NCI-H774 (cell line): ENCODE measurements around the gene EPB41L4B.

Experiments
- DNase-seq: peaks from one replicate; lab custom pipeline; 2025; lab: John Stamatoyannopoulos, UW

The EPB41L4B gene

DNA sequence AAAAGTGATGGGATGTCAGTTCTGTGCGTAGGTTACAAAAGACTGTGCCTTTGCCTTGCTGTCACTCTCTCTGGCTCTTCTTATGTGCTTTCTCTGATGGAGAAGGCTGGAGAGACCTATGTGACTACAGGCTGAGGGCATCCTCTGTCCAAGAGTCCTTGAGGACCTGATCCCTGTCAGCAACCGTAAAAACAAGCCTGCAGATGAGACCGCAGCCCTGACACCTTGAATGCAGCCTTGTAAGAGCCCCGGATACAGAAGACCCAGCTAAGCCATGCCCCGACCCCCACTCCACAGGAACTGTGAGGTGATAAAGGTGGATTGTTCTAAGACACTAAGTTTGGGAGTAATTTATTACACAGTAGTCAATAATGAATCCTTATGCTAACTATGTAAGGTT is 121.2 kb downstream of the EPB41L4B start:
- no peak for DNase-seq

DNA sequence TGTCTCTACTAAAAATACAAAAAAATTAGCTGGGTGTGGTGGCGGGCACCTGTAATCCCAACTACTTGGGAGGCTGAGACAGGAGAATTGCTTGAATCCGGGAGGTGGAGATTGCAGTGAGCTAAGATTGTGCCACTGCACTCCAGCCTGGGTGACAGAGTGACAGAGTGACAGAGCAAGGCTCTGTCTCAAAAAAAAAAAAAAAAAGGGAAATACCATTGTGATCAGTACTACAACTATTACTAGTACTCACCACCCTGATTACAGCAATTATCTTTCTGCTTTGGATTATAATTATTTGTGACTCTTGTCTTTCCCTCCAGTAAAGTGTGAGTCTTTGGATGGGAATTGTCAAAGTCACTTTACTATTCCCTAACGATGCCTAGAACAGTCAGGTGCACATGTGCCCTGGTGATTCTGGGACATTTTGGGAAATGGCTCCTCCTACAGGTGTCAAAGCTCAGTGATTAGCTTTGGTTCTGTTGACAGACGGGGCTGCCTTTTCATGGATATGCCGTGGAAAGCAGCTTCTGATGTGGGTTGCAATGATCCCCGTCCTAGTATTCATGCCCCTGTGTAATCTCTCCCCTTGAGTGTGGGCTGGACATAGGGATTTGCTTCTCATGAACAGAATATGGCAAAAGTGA is 122.0 kb downstream of the EPB41L4B start:
- no peak for DNase-seq

DNA sequence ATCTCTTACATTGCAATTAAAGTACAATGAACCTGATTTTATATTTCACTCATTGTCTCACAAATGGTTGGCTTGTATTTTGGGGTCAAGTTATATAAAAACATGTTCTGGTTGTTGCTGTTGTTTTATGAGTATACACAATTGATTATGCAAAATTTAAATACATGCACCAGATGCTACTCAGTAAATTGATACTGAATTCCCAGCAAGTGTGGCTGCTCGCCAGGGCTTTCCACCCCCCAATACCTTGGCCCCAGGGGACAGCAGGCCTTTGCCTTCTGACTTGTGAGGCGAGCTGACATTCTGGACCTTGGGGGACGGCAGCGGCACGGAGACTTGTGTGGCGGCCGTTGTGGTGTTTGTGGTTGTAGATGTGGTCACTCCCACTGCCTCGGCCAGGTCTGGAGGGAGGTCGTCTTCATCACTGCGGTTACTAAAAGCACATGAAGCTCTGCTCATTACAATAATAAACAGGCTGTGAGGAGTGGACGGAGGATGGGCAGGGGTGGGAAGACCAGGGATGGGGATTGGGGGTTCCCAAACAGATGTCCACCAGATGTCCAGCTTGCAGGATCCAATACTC is 126.8 kb downstream of the EPB41L4B start:
- DNase-seq, result no peak

DNA sequence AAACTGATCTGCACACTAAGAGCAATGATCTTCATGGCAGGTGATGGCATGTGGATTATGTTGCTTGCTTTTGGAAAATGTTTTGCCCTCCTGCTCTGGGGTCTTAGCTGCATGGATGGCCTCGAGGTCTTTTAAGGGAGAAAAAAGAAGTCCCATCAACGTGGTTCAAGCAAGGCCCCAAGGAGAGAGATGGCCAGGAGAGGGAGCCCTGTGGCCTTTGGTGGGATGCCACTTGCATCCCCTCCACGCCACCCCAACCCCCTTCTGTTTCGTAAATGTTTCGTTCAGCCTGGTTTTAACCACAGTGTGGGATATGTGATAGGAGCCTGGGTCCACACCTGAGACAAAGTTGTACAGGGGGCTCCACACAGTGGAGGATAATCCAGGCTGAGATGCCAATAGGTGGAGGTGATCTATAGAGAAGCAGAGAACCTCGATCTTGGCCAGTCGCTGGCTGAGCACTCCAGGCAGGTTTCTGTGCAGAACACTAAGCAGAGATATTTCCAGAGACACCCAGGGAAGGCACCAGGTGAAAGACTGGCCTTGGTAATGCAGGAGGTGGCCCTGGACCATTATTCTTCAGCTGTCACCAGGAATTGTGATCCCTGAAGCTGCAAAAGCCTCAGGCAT is 128.0 kb downstream of the EPB41L4B start:
- DNase-seq, result no peak

DNA sequence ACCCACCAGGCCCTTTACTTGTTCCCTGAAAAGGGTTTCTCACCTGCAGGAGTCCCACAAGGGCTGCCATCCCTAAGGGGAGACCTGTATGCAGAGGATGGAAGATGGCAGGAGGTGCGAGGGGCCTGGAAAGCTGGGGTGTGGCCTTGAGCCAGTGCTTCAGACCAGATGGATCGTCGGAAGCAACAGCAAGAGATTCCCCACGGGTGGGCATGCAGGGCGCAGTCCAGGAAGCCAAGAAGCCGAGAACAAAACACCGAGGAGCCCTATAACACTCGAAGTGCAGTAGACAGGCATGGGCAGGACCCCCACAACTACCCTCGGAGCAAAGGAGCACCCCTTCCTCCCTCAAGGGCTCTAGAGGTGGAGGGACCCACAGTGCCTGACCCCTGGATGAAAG is 129.1 kb downstream of the EPB41L4B start:
- no peak for DNase-seq

DNA sequence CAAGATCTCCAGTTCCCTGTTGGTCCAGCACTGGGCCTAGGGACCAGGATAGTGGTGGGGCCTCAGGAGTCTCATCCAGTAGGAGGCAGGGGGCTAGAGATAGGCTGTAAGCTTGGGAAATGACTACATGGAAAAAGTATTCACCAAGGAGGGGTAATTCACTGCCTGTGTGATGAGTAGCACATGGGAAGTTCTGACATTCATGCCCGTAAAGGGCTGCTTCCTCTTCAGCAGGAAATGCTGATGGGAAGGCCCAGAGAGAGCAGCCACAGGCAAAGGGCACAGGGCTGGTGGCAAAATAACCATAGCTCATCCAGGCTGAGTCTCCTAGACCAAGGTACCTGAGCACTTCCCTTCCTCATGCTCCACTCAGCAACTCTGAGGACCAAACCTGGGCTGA is 130.7 kb downstream of the EPB41L4B start:
- DNase-seq, result no peak

DNA sequence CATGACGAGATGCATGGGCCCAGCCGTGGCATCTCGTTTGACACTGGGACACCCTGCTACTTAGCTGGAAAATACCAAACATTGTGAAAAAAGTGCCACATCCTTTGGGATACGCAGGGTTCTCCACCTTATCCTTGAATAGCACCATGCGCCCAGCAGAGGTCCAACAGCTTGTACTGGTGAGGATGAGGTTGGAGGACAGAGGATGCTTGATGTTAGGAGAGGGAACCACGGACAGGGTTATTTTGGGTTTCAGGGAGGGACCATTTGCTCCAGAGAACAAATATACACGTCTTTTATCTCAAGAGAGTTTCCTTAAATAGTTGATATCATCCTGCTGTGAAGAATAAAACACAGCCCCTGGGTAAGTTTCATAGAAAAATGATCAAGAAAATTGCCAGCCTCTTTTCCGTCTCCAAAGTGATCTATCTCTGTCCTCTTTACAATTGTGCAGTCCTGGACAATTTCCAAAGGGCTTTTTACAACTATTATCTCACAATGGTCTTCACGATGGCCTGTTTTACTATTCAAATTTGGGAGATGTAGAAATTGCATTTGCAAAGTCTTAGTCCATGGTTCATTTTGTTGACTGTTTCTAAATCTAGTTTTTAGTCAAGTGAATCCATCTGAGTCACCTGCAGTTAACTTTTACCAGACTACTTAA is 133.9 kb downstream of the EPB41L4B start:
- DNase-seq, result no peak

DNA sequence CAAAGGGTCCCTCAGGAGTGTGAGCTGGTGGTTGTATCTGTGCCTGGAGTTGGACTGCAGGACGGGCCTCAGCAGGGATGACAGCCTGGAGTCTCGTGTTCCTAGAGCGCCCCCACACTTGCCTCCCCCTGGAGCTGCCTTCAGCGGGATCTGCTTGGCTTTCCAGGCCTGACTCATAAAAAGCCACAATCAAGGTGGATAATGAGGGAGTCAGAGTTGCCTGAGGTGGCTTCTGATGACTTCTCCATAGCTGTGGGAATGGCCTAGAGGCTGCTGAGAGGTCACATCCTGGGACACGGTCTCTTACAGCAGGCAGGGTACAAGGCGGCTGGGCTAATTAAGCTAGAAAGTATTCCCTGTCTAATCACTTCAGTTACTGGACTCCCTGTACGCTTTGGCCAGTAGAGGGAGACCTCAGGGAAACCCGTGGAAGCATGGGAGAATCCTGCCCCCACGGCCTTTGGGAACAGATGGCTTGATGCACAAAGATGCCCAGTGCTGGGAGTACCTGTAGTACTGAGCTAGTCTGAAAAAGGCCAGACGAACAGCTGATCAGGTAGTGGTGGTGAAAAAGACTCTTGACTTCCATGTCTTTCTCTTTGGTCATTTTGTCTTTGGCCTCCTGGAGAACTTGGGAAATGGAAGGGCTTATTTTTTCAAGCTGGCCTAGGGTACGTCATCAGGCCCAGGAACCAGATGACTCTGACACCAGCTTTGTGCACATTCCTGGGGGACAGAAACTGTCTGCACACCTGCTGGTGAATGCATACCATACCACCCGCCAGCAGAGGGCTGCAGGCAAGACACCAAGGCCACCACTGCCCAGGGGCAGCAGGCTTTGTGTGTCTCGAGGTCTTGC is 137.7 kb downstream of the EPB41L4B start:
- no peak for DNase-seq

DNA sequence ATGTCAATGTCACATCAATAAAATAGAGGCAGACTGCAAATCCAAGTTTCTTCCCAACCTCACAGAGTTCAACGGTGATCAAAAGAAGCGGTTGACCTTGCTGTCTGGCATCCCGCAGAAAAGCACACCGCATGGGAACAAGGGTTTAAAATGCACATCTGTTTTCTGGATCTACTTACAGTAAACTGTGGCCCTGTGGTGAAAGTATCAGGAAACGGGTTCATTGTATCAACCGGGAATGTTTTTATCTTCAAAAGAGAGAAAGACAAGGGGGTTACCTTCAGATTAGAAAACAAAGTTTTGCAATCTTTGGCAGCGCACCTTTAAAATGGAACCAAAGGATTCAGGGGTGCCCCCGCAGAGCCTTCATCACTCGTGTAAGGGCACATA is 138.3 kb downstream of the EPB41L4B start:
- no peak for DNase-seq

DNA sequence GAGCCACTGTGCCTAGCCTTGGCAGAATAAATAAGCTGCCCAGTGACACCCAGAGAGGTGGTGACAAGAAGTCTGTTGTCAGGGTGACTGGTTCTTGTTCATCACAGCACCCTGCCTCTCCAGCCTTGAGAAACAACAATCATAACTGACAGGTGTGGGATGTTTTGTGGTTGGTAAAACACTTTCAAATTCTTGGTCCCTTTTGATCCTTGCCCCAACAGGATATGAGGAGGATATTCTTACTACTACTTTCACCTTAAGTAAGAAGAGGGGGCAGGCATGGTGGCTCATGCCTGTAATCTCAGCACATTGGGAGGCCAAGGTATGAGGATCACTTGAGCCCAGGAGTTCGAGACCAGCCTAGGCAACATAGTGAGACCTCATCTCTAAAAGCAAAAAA is 139.6 kb downstream of the EPB41L4B start:
- DNase-seq, result no peak

DNA sequence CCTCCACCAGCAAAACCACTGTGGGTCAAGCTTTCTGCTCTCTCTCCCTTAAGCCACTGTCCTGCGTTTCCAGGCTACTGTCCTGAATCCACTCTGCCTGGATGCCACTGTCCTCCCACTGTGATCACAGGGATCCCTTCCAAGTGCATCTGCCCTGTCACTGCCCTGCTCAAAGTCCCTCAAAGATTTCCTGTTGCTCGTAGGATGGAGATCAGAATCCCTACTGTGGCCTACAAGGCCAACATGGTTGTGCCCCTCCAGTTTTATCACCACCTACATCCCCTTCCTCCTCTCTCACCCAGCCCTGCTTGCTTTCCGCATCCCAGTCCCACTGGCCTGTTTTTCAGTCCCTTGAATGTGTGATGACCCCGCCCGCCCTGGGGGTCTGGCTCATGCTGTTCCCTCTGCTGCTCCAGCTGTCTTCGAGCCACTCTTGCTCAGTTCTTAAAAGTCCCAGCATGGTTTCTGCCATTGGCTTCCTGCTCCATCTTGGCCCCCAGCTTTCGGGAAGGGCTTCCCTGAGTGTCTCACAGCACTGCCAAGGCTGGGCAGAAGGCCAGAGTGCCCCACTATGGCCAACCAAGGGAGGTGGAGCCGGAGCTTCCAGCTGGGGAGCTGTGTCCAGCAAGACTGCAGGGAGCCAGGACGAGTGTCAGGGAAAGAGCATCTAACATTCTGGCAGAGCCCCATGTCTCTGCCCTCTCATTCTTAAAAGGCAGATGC is 140.9 kb downstream of the EPB41L4B start:
- no peak for DNase-seq

DNA sequence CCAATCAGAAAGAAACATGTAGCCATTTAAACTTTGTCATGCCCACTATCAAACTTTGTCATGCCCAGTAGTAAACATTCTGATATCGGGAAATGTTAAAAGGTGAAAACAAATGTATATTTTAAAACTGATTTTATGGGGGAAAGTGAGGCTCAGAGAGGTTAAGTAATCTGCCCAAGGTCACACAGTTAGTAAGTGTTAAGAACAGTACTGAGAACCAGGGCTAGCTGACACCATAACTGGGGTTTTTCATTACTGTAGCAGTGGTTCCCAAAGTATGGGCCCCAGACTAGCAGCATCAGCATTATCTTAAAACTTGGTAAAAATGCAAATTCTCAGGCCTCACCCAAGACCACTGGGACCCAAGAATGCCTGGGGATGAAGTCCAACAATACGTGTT is 143.9 kb downstream of the EPB41L4B start:
- DNase-seq, result no peak

DNA sequence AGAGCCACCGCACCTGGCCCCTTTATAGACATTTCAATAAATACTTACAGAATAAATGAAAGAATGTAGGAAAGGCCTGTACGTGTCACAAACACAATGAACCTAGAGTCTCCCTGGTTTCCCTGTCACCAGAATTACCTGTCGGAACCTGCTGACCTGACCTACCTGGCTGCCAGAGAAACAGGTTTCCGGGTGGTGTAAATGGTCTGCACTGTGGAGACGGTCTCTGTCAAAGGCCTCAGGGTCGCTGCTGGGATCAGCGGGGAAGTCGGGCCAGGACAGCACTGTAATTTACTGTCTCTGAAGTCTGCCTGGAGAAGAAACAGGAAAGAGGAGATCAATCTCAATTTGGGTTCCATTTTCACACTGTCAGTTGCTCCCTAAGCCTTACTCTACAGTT is 144.5 kb downstream of the EPB41L4B start:
- no peak for DNase-seq

DNA sequence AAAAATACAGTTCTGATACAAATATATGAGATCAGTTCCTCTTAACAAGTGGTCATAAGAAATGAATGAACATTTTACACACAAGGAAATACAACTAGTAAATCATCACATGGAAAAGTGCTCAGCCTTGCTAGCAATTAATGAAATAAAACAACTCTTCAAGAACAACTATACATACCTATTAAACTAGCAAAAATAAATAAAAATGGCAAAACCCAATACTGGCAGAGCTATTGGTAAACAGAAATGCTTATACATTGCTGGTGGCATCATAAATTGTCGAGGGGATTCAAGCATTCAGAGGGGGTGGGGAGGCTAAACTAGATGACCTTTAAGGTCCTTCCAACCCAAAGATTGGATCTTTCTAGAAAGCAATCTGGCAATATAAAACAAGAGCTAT is 147.9 kb downstream of the EPB41L4B start:
- DNase-seq, result no peak

DNA sequence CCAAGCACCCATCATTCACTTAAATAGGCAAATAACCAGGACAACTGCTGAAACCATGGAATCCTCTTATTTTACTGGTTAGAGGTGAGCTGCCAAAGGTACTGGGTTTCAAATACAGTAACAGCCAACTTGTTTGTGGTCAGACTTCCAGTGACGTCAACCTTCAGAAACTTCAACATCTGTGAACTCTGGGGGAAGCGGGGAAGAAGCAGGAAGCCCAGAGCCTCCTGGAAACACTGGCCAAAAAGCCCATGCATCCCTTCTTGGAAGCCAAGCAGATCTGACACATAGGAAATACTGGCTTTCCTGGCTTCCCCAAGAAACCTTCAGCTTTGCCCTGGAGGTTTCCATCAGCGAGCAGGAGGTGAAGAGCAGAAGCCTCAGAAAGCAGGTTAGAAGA is 148.9 kb downstream of the EPB41L4B start:
- no peak for DNase-seq

DNA sequence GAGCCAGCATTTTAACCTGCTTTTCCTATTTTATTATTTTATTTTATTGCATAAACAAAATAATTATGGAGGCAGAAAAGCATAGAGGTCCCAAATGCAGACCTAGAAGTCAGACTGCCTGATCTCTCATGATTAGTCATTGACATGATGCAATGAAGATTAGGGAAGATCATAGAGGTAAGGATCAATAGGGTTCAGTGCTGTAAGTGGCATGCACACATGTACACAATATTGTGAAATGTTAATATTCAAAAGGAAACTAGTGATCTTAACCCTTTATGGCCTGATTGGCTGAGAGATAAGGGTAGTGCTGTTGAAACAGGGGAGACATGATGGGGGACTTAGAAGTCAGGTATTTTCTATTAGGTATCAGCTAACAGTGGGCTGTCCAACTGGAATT is 152.7 kb downstream of the EPB41L4B start:
- DNase-seq, result no peak

DNA sequence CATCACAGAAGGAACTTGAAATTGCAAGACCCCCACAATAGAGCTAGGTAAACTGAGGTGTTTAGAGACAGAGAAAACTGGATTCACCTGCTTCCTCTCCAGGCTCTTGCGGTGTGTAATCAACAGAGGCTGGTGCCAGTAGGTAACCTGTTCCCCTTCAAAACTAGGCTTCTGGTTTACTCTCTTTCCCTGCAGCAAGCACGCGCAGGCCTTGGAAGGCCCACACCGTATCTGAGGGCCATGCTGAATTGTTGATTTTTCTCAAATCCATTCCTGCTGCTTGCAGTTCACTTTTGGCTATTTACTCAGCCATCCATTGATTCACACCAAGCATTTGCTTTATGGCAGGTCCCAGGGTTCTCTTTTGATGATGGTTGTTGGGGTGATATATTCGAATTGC is 153.1 kb downstream of the EPB41L4B start:
- no peak for DNase-seq

DNA sequence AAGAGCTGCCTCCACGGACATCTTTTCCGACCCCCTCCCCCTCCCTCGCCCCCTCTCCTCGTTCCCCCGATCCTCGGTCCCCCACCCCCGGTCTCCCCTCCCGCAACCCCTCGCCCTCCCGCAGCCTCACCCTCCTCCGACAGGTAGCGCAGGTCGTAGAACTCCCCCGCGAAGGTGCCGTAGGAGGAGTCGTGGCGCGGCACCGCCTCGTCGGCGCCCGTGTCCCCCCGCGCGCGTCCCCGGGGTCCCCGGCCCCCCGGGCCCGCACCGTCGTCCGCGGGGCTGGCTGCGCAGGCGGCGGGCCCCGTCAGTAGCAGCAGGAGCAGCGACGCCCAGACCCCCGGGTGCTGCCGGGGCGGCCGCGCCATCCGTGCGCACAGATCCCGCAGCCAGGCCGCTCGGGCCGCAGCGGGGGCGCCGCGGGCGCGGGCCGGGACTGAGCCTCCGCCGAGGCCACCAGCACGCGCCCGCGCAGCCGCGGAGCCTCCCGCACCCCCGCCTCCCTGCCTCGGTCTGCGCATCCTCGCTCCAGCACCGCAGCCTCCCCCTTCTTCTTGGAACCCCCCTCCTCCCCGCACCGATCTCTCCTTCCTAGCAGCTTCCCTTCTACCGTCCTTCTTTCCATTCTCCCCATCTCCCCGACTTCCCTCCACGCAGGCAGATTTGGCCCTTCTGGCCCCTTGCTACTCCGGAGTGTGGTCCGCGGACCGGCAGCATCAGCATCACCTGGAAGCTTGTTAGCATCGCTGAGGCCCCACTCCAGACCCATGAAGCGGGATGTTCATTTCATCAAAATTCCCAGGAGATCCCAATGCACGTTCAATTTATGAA is 153.9 kb downstream of the EPB41L4B start, which contains the start of gene FRRS1L:
Gene FRRS1L (minus strand): TSS at position 479 of the 831 bp plus-strand sequence. CDS start 111 bp downstream, at position 368.
- peak; percentile 24 for DNase-seq

DNA sequence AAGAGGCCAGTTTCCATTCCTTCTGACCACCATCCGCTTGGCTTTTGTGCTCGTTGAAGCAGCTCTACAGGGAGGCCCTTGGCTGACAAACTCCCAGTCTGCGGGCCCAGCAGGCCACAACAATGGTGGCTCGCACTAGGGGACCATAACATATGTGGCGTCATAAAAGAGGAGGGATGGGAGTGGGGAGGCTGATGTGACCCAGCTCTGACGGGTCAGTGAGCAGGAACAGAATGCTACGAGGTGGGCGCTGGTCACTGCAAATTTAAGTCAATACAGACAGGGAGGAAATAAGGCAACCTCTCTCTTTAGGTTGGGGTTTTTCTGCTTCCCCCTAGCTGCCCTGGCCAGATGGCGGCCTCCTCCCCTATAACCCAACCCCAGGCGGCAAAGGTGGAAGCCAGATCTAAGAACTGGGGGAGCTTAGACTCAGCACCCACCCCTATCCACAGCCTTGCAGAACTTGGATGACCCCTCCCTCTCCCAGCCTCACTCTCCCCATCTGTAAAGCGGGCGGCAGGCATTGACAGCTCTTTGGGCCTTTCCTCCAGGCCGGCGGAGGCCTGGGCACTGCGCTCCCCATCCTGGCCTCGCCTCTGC is 154.6 kb downstream of the EPB41L4B start:
- DNase-seq, result no peak

DNA sequence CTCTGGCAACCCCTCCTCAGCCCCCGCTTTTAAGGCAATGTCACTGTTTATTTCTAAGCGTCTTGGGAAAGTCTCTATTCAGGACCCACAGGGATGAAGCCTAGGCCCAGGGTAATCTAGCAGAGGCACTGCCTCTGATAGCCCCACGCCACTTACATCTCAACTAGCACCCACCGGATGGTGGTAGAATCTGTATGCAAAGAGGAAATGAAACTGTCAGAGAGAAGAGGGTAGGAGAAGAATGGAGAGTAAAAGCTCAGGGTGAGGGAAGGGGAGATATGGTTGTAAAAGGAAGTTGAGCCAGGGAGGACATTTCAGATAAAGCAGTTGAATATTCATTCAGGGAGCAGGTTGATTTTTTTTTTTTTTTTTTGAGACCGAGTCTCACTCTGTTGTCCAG is 156.8 kb downstream of the EPB41L4B start:
- DNase-seq, result no peak
